ENCODE measurements around the gene CPVL.
"Not testable (repeated sequence)": the region's sequence is repeated elsewhere in the genome, so short reads cannot be mapped to it uniquely, and the experiment has no call there.

Gene CPVL

DNA sequence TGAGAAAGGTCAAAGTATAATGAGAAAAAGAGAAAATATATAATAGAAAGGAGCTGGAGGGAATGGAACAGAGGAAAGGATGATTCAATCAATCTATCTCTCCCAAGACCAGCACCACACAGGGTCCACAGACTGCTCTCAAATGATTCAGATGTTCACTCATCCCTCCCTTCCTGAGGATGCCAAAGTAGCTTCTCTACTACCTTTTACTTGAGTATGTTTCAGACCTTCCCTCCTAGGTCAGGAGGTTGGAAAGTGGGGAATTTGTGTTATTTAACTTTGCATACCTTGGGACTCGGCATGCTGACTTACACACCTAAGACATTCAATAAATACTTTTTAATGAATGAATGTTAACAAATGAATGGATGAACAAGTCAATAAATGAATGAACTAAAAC, 30.6 kb downstream of the CPVL start:
- no peak for DNase-seq

DNA sequence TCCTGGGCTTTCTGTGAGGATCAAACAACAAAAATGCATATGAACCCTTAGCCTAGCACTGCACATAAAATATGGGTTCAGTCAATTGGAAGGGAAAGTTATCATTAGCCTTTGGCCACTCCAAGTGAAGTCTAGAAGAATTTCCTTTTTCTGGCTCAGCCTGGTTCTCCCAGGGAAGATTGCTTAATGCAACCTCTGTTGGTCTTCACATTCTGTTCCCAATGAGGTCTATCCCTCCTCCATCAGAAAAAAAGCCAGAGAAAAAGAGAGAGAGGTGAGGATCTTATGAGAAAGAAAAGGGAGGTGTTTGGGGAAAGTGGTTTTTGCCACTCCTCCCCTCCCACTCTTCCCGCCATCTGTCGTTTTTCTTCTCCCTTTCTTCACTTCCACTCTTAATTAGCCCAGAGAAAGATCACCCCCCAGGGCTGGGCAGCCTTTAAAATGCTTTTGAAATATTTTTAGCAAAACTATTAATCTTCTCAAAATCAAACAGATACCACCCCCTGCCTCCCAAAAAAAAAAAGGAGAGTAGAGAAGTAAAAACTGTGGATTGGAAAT, 31.1 kb downstream of the CPVL start:
- DNase-seq, result no peak

DNA sequence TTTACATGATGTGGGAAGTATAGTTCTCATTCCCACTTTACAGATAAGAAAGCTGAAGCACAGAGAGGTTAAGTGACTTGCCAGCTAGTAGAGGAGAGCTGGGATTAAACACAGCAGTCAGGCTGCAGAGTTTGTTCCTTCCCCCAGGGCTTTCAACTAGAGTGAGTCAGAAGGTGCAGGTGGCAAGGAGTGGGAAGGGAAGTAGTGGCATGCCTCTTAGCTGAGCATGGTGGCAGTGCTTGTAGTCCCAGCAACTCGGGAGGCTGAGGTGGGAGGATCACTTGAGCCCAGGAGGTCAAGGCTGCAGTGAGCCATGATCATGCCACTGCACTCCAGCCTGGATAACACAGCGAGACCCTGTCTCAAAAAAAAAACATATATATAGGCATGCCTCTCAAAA, 32.1 kb downstream of the CPVL start:
- DNase-seq, result not testable (repeated sequence)

- DNase-seq, result no peak
Measured at GRCh38 chr7:29113384-29114102, 32.8 kb downstream of the CPVL start.

DNA sequence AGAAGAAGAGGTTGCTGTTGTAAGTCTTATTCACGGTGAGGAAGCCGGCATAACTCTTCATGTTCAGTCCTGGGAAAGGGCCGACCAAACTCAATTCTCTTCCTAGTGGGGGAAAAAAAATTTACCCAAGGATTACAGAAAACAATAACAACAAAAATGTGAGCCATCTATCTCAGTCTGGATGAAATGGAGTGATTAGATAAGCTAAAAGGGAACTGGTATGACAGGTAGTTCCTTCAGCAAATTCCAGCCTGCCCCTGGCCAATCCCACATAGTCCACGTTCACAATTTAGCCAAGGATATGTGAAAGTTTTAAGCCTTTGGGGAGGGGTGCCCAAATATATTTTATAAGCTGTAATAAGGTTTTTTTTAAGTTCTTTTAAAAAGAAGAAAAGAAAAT, 33.6 kb downstream of the CPVL start:
- no peak for DNase-seq

- no peak for DNase-seq
Measured at GRCh38 chr7:29109899-29110298, 36.4 kb downstream of the CPVL start.

DNA sequence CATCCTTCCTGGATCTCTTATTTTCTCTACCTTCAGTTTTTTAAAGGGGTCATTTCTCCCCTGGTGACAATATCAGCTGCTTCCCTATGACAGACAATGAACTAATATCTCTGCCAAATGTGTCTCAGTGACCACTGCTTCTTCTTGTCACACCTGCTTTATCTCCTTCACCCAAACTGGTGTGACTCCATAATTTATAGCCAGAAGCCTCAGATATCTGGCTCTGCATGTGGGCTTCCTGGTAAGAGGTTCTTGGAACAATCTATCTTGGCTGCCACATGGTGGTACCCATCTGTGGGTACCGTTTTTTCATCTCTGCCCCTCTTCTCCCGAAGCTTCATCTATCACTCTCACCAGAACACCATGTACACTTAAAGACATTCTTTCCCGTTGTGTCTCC, 37.0 kb downstream of the CPVL start:
- no peak for DNase-seq

GRCh38 chr7:29107056-29107455, 39.3 kb downstream of the CPVL start:
- no peak for DNase-seq

- DNase-seq, result no peak
Measured at GRCh38 chr7:29106669-29106988, 39.7 kb downstream of the CPVL start.

- DNase-seq, result peak; percentile 10
Measured at GRCh38 chr7:29105752-29106668, 40.3 kb downstream of the CPVL start.

DNA sequence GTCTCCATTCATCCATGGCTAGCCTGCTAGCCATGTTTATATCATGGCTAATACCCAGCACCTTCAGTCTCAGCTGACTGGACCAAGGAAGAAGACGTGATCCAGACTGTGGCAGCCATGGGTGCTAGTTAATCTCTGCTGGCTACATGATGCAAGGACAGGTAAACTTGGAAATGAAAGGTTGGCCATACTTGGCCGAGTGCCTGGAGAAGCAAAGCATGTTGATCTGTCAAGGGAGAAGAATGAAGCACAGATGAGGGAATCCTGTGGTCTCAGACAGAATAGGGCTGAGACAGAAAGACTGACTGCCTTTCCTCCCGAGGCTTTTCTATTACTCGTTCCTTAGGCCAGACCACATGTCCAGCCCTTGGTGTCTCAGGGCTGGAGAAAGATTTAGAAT, 41.1 kb downstream of the CPVL start:
- no peak for DNase-seq

GRCh38 chr7:29102558-29103151, 43.7 kb downstream of the CPVL start:
- no peak for DNase-seq

DNA sequence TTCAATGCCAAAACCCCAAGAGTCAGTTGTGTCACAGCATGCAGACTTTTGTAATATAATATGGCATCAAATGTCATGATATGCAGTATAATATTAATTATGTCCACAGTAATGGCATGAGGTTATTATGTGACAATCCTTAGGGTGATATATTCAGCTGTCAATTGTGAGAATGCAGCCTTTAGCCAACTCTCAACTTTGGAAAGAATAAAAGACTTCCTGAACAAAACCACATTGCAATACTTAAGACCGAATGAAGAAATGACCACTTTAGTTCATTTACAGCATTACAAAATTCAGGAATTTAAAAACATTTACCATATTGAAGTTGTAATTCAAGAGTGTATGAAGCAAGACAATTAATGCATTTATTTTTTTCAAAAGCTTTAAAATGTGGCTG, 45.4 kb downstream of the CPVL start:
- no peak for DNase-seq

DNA sequence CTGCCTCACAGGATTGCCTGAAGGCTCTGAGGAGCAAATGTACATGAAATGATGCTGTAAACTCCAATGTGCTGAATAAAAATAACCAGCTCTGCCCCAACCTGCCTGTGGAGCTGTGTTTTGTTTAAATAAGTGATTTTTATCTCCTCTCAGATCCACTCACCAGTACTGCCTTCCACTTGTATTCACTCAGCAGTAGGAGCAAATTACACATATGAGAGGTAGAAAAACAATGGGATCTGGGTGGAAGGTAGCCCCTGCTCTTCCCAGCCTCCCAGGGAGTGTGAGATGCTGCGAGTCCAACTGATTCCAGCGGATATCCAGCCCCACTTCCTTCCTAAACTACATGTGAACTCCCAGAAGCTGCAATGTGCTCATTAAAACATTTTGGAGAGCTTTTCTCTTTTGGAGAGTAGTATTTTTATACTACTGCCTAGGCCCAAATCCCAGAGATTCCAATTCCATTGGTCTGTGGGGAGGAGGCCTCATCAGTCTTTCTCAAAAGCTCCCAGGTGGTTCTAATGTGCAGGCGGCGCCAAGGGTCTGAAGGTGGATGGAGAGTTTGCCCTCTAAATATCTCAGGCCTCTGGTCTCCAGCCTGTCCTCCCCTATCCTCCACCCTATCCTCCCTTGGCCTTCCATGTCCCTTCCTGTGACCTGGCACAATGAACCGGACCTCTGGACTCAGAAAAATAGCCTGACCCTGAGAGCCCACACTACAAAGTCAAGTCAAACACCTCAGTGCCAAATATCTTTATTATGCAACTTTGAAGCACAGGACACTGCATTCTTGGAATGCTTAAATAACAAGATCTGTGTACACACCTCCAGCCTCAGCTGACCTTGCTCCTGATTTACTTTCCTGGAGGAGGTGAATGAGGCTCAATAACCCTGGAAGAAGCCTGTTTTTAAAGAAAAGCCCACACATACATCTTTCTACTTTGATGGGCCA, 46.2 kb downstream of the CPVL start:
- no peak for DNase-seq

GRCh38 chr7:29096446-29096730, 49.9 kb downstream of the CPVL start:
- DNase-seq, result no peak

- DNase-seq, result no peak
Measured at GRCh38 chr7:29095631-29096445, 50.5 kb downstream of the CPVL start.

GRCh38 chr7:29093091-29093490, 53.2 kb downstream of the CPVL start:
- DNase-seq, result not testable (repeated sequence)

DNA sequence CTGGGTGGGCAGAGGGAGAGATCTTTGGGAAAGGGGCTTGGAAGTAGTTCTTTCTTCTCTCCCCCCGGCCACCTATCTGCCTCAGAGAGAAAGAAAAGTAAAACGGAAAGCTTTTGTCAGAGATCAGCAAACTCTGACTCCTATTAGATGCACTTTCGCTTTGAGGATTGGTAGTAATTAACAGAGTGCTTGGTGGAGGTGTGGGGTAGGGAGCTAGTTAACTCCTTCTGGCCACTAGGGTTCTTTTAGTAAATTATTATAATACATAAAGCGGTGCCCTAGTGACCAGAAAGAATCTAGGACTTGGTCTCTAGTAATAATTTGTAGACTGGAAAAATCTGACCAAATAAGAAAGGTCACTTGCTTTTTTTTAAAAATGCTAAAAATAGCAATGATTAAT, 54.6 kb downstream of the CPVL start:
- DNase-seq, result no peak

DNA sequence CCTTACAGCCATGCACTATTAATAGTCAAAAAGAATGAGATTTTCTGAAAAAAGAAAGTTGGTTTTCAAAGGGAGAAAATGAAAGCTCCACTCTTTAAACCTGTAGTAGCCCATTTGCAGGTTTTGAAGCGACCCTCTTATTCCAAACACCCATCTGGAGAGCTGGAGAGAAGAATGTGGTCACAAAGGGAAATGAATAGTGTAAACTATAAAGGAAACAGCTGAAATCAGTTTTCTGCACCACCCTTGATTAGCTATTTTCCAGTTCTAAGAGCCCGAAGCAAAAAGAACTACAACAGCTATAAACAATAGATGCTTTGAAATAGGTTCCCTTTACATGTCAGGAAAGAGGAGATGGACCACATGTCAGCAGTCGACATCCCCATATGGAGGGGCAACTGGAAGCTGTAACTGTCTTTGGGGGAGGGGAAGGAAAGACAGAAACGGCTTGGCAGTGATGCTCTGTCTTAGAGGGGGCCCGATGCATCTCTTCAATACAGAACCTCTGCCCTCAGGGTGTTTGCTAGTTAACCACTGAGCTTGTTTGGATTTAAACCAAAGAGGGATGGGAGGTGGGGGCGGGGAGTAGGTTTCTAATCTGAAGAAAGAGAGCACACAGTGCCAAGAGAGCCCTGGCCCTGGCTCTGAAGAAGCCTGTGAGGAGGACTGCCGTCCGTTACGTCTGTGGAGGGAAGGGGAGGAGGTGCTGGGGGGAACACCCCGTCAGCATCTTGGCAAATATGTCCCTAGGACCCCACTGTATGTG, 55.3 kb downstream of the CPVL start:
- DNase-seq, result no peak

DNA sequence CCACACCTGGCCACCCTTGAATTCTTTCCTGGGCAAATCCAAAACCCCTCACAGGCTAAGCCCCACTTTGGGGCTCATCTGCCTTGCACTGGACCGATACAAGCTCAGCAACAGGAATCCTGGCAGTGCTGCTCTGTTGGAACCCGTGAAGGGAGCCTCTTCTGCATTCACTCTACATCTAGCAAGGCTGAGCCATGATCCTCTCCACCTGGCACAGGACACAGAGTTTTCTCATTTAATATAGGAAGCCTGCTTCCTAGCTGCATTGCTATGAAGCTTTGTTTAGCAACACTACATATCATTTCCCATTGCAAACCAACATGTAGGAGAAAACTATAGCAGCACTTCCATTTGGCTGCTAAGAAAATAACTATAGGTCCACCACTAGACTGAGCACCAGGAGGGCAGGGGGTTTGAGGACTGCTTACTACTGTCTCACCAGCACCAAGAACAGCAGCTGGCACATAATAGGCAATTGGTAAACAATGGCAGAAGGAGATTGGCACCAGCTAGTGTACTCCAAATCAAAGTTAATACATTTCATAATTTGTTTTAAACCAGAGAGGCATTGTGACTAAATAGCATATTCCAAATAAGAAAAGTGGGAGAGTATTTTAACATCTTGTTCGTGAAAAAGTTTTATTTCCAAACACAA, 56.1 kb downstream of the CPVL start:
- DNase-seq, result no peak

DNA sequence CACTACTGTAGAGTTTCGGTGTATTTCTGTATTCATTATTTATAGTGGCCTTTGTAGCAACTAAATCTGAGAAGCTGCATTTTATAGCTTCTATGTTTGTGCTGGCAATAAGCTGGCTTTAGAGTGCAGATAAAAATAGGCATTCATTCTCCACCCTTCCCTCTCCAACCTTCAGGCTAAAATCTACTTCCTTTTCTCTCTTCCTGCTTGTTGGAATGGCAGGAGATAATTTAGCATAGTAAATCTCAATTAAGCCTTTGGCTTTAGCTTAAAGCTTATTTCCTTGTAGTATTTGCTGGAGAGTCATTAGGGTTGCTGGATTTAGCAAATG, 58.5 kb downstream of the CPVL start:
- no peak for DNase-seq
